ENCODE data around the gene TBC1D14. TPM values are rescaled to one million over a fixed set of nuclear protein-coding genes. Genes with fewer than 3 reads are reported as not detected.

The TBC1D14 gene
- total and polyA plus RNA-seq, 9 of the 15 experiments (the other 6 are each of a cell fraction or from before 2014, with no cell fraction given): 2.1 to 59.6 (median 44.8) TPM

GRCh38 chr4:7046971-7047370 is 137.3 kb downstream of the TBC1D14 start:
- WGBS (ENCODE audit: insufficient coverage, low coverage, missing lambda C conversion rate): 78% methylated on average over 9 of the region's 9 CpGs
- no TSS peak for BruUV-seq (replicated peaks)
- in situ Hi-C loops (cut with MboI) (no loop called here), intact Hi-C loops (cut with micrococcal nuclease) (no loop called here)
- peaks cover 26% of the 10 kb centered on the region for H4K20me1 ChIP-seq (replicated peaks; ENCODE audit: control insufficient read depth, insufficient read depth, low read length)
- ATAC-seq: no peak
- peaks cover 11% of the 10 kb centered on the region; the same call in 1 of the 3 replicates for H3K36me3 ChIP-seq (ENCODE audit: control insufficient read depth, insufficient read depth, low read length)
- peaks cover 6% of the 10 kb centered on the region for H3K9me1 ChIP-seq (ENCODE audit: control insufficient read depth, insufficient read depth, low read length)
- ChIA-PET CTCF (ENCODE audit: low intra/inter-chr PET ratio) (no interaction called here), POLR2A (interaction anchor here (0.6 to 1.6 kb wide), 4 partner anchors 8 to 441 kb away, joined by 4 to 13 read pairs (median 4); partner anchors contain the start of gene GRPEL1)
- no peak overlapping the region for H3K4me2 ChIP-seq (ENCODE audit: insufficient read depth, low read length)
- peaks cover 70% of the 10 kb centered on the region for H3K79me2 ChIP-seq (ENCODE audit: control insufficient read depth, insufficient read depth, low read length)
- DNase-seq (ENCODE audit: extremely low read depth in 1 of 4, low spot score in 3 of 4): no peak
- H3K27ac ChIP-seq (ENCODE audit: extremely low read depth, low read depth, low read length): no peak overlapping the region
- H3K9me3 ChIP-seq (replicated peaks; ENCODE audit: control insufficient read depth, insufficient read depth, low read depth, low read length): no peaks in the 10 kb centered on the region
- H2AFZ ChIP-seq (ENCODE audit: low read depth, low read length): no peak overlapping the region
- H3K4me3 ChIP-seq: no peak overlapping the region
- FAIRE-seq: no peak
- no peaks in the 10 kb centered on the region for H3K27me3 ChIP-seq (ENCODE audit: control insufficient read depth in 2 of 2, insufficient read depth in 2 of 2, low read length in 2 of 2)
- H3K9ac ChIP-seq (ENCODE audit: insufficient read depth in 1 of 2, low read depth in 2 of 2, low read length in 2 of 2): peak overlapping the region in 1 of 2 experiments; percentile 67; a peak in 1 of 4 replicates
- peaks cover 17 to 60% of the 10 kb centered on the region in 2 experiments; a peak in 4 of 5 replicates for H3K4me1 ChIP-seq (replicated peaks in 1 of 2; ENCODE audit: control insufficient read depth in 2 of 2, insufficient read depth in 2 of 2, low read length in 2 of 2)
- TF ChIP-seq, protein P1, sequence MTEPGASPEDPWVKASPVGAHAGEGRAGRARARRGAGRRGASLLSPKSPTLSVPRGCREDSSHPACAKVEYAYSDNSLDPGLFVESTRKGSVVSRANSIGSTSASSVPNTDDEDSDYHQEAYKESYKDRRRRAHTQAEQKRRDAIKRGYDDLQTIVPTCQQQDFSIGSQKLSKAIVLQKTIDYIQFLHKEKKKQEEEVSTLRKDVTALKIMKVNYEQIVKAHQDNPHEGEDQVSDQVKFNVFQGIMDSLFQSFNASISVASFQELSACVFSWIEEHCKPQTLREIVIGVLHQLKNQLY (CRISPR knock-in tag; conservative IDR thresholded peaks at IDR 0.05): no peak
- TF ChIP-seq SREBF1 (IDR thresholded peaks at IDR 0.05; ENCODE audit: borderline replicate concordance, low read depth, low read length) (no peak), CREM (IDR thresholded peaks at IDR 0.05; ENCODE audit: low read depth) (no peak), E2F8 (IDR thresholded peaks at IDR 0.05; ENCODE audit: low read depth, partially characterized antibody) (no peak), EP400 (IDR thresholded peaks at IDR 0.05) (no peak), ESRRB (CRISPR knock-in tag; IDR thresholded peaks at IDR 0.05; ENCODE audit: borderline replicate concordance) (no peak), TAF9B (IDR thresholded peaks at IDR 0.05; ENCODE audit: partially characterized antibody) (no peak), ZNF232 (CRISPR knock-in tag; IDR thresholded peaks at IDR 0.05) (no peak), EGR1 (conservative IDR thresholded peaks at IDR 0.05) (no peak), ZNF830 (CRISPR knock-in tag; IDR thresholded peaks at IDR 0.05) (no peak), HSF4 (CRISPR knock-in tag; IDR thresholded peaks at IDR 0.05; ENCODE audit: borderline replicate concordance) (no peak), ZBTB26 (CRISPR knock-in tag; IDR thresholded peaks at IDR 0.05) (no peak), RB1 (IDR thresholded peaks at IDR 0.05; ENCODE audit: low read depth) (no peak), DDX20 (tag; IDR thresholded peaks at IDR 0.05; ENCODE audit: low read depth) (no peak)
- TF ChIP-seq, protein P2, sequence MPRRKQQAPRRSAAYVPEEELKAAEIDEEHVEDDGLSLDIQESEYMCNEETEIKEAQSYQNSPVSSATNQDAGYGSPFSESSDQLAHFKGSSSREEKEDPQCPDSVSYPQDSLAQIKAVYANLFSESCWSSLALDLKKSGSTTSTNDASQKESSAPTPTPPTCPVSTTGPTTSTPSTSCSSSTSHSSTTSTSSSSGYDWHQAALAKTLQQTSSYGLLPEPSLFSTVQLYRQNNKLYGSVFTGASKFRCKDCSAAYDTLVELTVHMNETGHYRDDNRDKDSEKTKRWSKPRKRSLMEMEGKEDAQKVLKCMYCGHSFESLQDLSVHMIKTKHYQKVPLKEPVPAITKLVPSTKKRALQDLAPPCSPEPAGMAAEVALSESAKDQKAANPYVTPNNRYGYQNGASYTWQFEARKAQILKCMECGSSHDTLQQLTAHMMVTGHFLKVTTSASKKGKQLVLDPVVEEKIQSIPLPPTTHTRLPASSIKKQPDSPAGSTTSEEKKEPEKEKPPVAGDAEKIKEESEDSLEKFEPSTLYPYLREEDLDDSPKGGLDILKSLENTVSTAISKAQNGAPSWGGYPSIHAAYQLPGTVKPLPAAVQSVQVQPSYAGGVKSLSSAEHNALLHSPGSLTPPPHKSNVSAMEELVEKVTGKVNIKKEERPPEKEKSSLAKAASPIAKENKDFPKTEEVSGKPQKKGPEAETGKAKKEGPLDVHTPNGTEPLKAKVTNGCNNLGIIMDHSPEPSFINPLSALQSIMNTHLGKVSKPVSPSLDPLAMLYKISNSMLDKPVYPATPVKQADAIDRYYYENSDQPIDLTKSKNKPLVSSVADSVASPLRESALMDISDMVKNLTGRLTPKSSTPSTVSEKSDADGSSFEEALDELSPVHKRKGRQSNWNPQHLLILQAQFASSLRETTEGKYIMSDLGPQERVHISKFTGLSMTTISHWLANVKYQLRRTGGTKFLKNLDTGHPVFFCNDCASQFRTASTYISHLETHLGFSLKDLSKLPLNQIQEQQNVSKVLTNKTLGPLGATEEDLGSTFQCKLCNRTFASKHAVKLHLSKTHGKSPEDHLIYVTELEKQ (CRISPR knock-in tag; IDR thresholded peaks at IDR 0.05): no peak

Data from K562 (cell line).